HL-60 (cell line): ENCODE measurements around the gene LAP3.

Experiments
- GABPA ChIP-seq: IDR thresholded peaks from 2 replicates; pipeline ENCODE4 v1.6.1; 2012; ENCODE audit warnings: low read depth
- POLR2AphosphoS5 ChIP-seq: IDR thresholded peaks from 2 replicates; pipeline ENCODE4 v1.6.1; 2012; ENCODE audit warnings: low read depth
- TF ChIP-seq, protein P1 (sequence below): IDR thresholded peaks from one replicate; pipeline ENCODE4 v1.5.1; 2011; ENCODE audit warnings: low read length, control low read depth, inconsistent platforms; ENCODE audit not compliant: insufficient read depth
- TF ChIP-seq, protein P2 (sequence below): IDR thresholded peaks from 2 replicates; pipeline ENCODE4 v1.6.1; 2012; ENCODE audit warnings: low read depth; ENCODE audit not compliant: insufficient replicate concordance

DNA sequence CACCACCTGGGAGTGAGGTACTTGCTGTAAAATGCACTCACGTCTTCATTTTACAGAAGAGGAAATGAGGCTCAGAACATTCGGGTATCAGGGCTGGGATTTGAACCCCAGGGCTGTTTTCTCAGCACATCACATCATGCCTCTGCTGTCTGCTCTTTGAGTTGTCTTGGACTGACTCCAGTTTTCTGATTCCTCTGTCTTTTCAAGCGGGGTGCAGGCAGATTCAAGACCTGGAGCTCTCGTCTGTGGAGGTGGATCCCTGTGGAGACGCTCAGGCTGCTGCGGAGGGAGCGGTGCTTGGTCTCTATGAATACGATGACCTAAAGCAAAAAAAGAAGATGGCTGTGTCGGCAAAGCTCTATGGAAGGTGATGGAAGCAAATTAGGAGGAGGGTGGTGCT lies 6.3 kb downstream of the LAP3 start:
- TF ChIP-seq, protein P1, sequence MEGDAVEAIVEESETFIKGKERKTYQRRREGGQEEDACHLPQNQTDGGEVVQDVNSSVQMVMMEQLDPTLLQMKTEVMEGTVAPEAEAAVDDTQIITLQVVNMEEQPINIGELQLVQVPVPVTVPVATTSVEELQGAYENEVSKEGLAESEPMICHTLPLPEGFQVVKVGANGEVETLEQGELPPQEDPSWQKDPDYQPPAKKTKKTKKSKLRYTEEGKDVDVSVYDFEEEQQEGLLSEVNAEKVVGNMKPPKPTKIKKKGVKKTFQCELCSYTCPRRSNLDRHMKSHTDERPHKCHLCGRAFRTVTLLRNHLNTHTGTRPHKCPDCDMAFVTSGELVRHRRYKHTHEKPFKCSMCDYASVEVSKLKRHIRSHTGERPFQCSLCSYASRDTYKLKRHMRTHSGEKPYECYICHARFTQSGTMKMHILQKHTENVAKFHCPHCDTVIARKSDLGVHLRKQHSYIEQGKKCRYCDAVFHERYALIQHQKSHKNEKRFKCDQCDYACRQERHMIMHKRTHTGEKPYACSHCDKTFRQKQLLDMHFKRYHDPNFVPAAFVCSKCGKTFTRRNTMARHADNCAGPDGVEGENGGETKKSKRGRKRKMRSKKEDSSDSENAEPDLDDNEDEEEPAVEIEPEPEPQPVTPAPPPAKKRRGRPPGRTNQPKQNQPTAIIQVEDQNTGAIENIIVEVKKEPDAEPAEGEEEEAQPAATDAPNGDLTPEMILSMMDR = no peak
- TF ChIP-seq POLR2AphosphoS5 = no peak
- no peak for TF ChIP-seq GABPA
- TF ChIP-seq, protein P2, sequence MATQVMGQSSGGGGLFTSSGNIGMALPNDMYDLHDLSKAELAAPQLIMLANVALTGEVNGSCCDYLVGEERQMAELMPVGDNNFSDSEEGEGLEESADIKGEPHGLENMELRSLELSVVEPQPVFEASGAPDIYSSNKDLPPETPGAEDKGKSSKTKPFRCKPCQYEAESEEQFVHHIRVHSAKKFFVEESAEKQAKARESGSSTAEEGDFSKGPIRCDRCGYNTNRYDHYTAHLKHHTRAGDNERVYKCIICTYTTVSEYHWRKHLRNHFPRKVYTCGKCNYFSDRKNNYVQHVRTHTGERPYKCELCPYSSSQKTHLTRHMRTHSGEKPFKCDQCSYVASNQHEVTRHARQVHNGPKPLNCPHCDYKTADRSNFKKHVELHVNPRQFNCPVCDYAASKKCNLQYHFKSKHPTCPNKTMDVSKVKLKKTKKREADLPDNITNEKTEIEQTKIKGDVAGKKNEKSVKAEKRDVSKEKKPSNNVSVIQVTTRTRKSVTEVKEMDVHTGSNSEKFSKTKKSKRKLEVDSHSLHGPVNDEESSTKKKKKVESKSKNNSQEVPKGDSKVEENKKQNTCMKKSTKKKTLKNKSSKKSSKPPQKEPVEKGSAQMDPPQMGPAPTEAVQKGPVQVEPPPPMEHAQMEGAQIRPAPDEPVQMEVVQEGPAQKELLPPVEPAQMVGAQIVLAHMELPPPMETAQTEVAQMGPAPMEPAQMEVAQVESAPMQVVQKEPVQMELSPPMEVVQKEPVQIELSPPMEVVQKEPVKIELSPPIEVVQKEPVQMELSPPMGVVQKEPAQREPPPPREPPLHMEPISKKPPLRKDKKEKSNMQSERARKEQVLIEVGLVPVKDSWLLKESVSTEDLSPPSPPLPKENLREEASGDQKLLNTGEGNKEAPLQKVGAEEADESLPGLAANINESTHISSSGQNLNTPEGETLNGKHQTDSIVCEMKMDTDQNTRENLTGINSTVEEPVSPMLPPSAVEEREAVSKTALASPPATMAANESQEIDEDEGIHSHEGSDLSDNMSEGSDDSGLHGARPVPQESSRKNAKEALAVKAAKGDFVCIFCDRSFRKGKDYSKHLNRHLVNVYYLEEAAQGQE = no peak
